Stimulated activated naive CD8-positive, alpha-beta T cell treated with anti-CD3 and anti-CD28 coated beads, Interleukin-15, Interleukin-2, amounts not matched to agents 100 U/mL and 50 U/mL, for 24 hours (primary cell): Measurements from ENCODE around the gene LDOC1.
"Not testable (repeated sequence)": the region's sequence is repeated elsewhere in the genome, so short reads cannot be mapped to it uniquely, and the experiment has no call there.

Source experiments
- ATAC-seq: fragments of 150-1000 bp; cut with Tn5 transposase; one replicate; pipeline ENCODE4 v1.10.0; 2021
- DNase-seq: peaks from one replicate; pipeline ENCODE4 v3.0.0; 2021

Gene LDOC1

GRCh38 chrX:141176586-141177451 is at the start of gene LDOC1:
Gene LDOC1, minus strand, starts transcription at chrX:141177129. Its CDS starts 108 bp downstream, at chrX:141177021.
- peak; percentile 75 for ATAC-seq
- peak; percentile 63 for DNase-seq

- ATAC-seq (no peak), DNase-seq (no peak)
Measured at GRCh38 chrX:141221611-141222010, 44.7 kb upstream of the LDOC1 start.

- ATAC-seq, result no peak
- no peak for DNase-seq
Measured at GRCh38 chrX:141220342-141221008, 43.5 kb upstream of the LDOC1 start.

- DNase-seq, result no peak
- no peak for ATAC-seq
Measured at GRCh38 chrX:141214196-141214595, 37.3 kb upstream of the LDOC1 start.

- DNase-seq (no peak), ATAC-seq (no peak)
Measured at GRCh38 chrX:141201962-141202361, 25.0 kb upstream of the LDOC1 start.

GRCh38 chrX:141188573-141188972 is 11.6 kb upstream of the LDOC1 start:
- ATAC-seq, DNase-seq: not testable (repeated sequence)

- DNase-seq (no peak), ATAC-seq (no peak)
Measured at GRCh38 chrX:141185366-141185765, 8.4 kb upstream of the LDOC1 start.

GRCh38 chrX:141183000-141183399 is 6.1 kb upstream of the LDOC1 start:
- ATAC-seq (no peak), DNase-seq (no peak)

GRCh38 chrX:141180851-141181250 is 3.9 kb upstream of the LDOC1 start:
- DNase-seq (no peak), ATAC-seq (no peak)

GRCh38 chrX:141175786-141176185 is 1.1 kb downstream of the LDOC1 start:
- DNase-seq (no peak), ATAC-seq (no peak)

- DNase-seq, result no peak
- no peak for ATAC-seq
Measured at GRCh38 chrX:141164406-141164805, 12.5 kb downstream of the LDOC1 start.

- ATAC-seq (no peak), DNase-seq (no peak)
Measured at GRCh38 chrX:141158084-141158483, 18.8 kb downstream of the LDOC1 start.

- not testable (repeated sequence) for DNase-seq, ATAC-seq
Measured at GRCh38 chrX:141155231-141155630, 21.7 kb downstream of the LDOC1 start.

- no peak for ATAC-seq
Measured at GRCh38 chrX:141142946-141143345, 34.0 kb downstream of the LDOC1 start.

GRCh38 chrX:141133272-141133671 is 43.7 kb downstream of the LDOC1 start:
- no peak for DNase-seq
- ATAC-seq, result no peak

More at GRCh38 chrX:141142946-141143345, 34.0 kb downstream of the LDOC1 start:
- no peak for DNase-seq

GRCh38 chrX:141127146-141127545 is 49.8 kb downstream of the LDOC1 start:
- no peak for ATAC-seq
- DNase-seq, result no peak
